Activated T-cell treated with anti-CD3 and anti-CD28 coated beads, Interleukin-2, amount 50 U/mL, for 48 hours (primary cell): ENCODE measurements around the gene DTHD1.

ENCODE experiments used
- DNase-seq, 2 experiments: peaks; one replicate each; pipeline ENCODE4 v3.0.0-alpha.2; 2020

Gene DTHD1

DNA sequence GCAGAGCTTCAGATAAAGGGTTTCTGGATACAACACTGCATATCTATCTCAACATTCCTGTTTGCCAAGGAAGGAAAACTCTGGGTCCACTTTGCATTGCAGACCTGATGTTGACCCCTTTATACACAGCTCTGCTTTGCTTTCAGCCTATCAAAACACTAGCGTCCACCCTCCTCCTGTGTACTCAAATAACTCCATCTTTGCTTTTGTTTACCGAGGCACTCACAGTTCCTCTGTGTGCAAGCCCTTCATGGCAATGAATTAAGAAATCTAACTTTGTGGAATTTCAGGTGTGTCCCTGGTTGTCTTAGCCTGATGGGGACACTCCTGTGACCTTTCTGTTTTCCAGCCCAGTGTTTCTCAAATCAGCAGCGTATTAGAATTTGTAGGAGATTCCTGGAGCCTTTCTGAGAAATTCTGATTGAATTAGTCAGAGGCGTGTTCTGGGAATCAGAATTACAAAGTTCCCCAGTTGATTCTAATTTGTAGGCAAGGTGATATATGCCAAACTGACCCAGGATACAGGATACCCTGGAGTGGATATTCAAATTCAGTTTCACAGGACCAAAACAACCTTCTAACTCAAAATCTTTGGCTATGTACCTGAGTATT is 68.6 kb downstream of the DTHD1 start:
- no peak for DNase-seq

DNA sequence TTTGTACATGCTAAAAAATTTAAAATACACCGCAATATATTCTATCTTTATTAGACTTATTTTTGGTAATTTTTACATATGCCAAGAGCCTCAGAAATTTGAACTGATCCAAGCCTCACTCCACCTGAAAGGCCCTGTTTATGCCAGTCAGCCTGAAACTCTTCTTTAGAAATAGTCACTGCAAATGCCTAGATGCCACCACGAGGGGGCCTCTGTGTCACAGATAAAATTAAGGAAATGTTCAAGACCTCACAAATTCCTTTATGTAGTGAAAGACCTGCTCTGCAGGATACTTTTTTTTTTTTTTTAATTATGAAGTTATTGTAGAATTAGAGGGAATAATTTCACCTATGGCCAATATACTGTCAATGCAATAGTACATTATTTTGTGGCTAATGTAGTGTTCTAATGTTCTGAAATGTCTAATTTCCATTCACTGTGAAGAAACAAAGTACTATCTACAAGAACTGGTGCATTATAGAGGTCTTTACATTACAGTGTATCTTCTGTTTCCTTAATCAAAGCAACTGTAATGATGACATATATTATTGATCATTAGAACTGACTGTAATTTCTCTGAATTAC is 69.8 kb downstream of the DTHD1 start:
- peak; percentile 80 for DNase-seq

GRCh38 chr4:36353998-36354397 is 72.6 kb downstream of the DTHD1 start:
- no peak for DNase-seq

DNA sequence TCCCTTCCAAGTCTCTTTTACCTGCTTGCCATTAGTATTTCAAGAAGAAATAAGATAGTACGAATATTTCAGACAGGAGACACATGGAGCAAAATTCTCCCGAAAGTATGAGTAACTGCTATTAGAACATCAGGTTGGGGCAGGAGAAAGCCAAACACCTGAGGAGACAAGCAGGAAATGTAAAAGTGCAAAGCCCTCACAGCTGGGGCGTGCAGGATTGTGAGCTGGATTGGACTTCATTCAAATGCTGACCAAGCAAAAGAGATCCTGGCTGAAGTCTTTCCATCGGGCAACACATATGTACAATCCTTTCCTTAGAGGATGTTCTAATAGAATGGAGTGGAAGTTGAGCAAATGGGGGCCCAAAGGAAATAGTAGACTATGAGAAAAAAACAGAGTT is 76.8 kb downstream of the DTHD1 start:
- DNase-seq: no peak

GRCh38 chr4:36360755-36361154 is 79.3 kb downstream of the DTHD1 start:
- no peak for DNase-seq

DNA sequence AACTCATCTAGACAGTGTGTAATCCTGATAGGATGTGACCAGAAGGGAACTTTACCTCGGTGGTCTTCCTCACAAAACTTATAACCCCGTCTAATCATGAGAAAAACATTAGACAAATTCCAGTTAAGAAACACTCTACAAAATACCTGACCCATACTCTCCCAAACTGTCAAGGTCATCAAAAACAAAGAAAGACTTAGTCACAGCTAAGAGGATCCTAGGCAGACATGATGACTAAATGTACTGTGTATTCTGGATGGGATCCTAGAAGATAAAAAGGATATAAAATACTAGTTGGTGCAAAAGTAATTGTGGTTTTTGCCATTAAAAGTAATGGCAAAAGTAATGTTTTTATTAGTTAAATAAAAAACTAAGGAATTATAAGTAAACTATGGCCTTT is 81.6 kb downstream of the DTHD1 start:
- no peak for DNase-seq

DNA sequence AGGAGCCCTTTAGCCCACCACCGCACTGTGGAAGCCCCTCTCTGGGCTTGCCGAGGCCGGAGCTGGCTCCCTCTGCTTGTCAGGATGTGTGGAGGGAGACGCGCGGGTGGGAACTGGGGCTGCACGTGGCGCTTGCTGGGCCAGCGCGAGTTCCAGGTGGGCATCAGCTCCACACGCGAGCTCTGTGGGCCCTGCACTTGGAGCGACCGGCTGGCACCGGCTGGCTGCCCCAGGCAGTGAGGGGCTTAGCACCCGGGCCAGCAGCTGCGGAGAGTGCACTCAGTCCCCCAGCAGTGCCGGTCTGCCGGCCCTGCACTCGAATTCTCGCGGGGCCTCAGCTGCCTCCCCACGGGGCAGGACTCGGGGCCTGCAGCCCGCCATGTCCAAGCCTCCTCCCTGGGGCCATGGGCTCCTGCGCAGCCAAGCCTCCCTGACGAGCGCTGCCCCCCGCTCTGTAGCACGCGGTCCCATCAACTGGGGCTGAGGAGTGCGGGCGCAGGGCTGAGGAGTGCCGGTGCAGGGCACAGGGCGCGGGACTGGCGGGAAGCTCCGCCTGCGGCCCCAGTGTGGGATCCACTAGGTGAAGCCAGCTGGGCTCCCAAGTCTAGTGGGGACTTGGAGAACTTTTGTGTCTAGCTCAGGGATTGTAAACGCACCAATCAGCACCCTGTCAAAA is 93.6 kb downstream of the DTHD1 start:
- DNase-seq: no peak

DNA sequence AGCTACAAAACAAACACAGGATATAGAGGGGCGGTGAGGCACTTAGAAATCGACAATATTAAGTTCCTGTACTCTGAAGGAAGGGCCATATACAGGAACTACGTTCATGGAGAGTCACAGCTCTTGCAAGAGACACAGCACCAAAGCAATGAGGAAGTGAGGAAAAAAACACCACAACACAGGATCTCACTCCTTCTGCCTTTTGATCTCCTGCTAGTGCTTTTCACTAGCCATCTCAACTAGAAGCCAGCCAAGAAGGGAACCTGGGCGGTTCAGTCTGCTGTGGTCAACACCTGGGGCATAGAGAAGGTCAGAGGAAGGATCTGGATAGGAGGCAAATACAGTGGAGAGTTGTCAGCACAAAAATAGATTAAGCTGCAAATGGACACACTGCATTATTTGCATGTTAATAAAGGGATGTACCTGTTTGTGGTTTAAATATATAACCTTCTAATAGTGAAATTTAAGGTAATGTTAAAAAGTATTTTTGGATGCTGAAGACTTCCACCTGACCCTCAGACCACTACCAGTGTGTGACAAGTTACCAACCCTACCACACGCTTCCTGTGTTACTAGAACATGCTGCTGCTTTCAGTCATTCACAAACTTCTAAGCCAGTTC is 104.6 kb downstream of the DTHD1 start:
- DNase-seq: no peak

- no peak for DNase-seq
These were observed 105.3 kb downstream of the DTHD1 start for GRCh38 chr4:36386691-36387090.

DNA sequence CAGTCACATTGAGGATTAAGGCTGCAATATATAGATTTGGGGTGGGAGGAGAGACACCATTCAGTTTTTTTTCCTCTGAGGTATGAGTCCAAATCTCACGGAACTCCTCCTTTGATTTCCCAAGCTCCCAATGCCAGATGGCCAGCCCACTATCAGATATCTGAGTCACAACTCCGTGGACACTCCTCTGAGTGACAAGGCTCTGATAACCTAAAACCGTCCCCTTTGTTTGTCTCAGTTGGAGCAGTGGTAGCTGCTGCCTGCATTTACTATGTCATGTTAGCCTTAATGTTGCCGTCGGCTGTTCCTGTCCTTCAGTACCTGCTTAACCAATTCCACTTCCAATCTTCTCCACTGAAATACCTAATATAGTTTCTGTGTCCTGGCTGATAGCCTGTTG is 107.3 kb downstream of the DTHD1 start:
- DNase-seq: no peak

DNA sequence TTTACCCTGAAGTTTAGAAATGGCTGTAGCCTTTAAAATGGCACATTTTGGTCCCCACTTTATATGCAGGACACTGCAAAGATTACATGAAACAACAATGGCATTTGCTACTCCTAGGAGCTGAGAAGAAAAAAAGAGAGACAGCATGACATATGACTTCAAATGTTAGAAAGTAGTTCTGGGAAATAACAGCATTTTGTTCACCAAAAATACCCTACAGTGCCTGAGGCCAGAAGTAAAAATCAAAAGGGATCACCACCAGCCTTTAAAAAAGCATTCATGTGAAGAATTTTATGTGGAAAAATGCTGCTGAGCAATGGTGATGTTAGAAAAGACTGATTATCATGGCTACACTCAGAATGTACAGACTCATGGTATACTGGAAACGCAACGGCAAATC is 110.0 kb downstream of the DTHD1 start:
- DNase-seq: no peak

DNA sequence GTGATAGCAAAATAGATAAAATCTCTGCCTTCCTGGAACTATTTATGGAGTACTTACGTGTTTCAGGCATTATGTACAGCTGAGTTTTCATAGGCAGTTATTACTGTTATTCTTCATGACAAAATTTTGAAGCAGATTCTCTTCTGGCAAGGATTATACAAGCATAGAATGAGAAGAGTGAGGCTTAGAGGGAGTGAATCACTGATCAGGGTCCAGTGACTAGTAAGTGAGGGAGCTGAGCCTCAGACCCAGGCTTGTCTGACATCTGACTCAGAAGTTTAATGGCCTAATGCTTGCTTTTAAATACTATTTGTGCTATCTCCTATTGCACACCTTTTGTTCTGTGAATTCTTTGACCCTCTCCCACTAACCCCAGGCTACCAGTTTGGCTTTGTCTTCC is 110.6 kb downstream of the DTHD1 start:
- DNase-seq: no peak

GRCh38 chr4:36392916-36393315 is 111.5 kb downstream of the DTHD1 start:
- no peak for DNase-seq
